IPS-NIHi7 (cell line): ENCODE data around the gene LETM1.

Experiments
- DNase-seq: peaks from one replicate; pipeline ENCODE4 v3.0.0; 2012; ENCODE audit warnings: mixed read lengths; ENCODE audit errors: extremely low spot score

Gene LETM1

GRCh38 chr4:1778642-1779392 is 77.1 kb downstream of the LETM1 start:
- no peak for DNase-seq

- DNase-seq: peak; percentile 91
Measured at GRCh38 chr4:1777822-1778641, 77.9 kb downstream of the LETM1 start.

- DNase-seq: no peak
Measured at GRCh38 chr4:1776521-1777161, 79.3 kb downstream of the LETM1 start.

- no peak for DNase-seq
Measured at GRCh38 chr4:1775731-1776500, 80.0 kb downstream of the LETM1 start.

GRCh38 chr4:1773754-1774153 is 82.2 kb downstream of the LETM1 start:
- no peak for DNase-seq

GRCh38 chr4:1772853-1773538 is 83.0 kb downstream of the LETM1 start:
- DNase-seq: no peak

- no peak for DNase-seq
Measured at GRCh38 chr4:1771555-1772305, 84.2 kb downstream of the LETM1 start.

GRCh38 chr4:1770791-1771231 is 85.1 kb downstream of the LETM1 start:
- DNase-seq: no peak

GRCh38 chr4:1770245-1770644 is 85.7 kb downstream of the LETM1 start:
- DNase-seq: no peak

GRCh38 chr4:1769692-1770091 is 86.3 kb downstream of the LETM1 start:
- DNase-seq: no peak

GRCh38 chr4:1768367-1769034 is 87.5 kb downstream of the LETM1 start:
- no peak for DNase-seq

GRCh38 chr4:1767770-1768366 is 88.1 kb downstream of the LETM1 start:
- peak; percentile 88 for DNase-seq

- DNase-seq: peak; percentile 75
Measured at GRCh38 chr4:1767061-1767769, 88.7 kb downstream of the LETM1 start.

GRCh38 chr4:1766106-1767060 is 89.6 kb downstream of the LETM1 start:
- peak; percentile 52 for DNase-seq

GRCh38 chr4:1765409-1766072 is 90.4 kb downstream of the LETM1 start:
- no peak for DNase-seq

- DNase-seq: no peak
Measured at GRCh38 chr4:1764670-1765069, 91.3 kb downstream of the LETM1 start.

- peak; percentile 55 for DNase-seq
Measured at GRCh38 chr4:1763550-1764080, 92.3 kb downstream of the LETM1 start.
